ENCODE data around the gene DUSP15.

DNA sequence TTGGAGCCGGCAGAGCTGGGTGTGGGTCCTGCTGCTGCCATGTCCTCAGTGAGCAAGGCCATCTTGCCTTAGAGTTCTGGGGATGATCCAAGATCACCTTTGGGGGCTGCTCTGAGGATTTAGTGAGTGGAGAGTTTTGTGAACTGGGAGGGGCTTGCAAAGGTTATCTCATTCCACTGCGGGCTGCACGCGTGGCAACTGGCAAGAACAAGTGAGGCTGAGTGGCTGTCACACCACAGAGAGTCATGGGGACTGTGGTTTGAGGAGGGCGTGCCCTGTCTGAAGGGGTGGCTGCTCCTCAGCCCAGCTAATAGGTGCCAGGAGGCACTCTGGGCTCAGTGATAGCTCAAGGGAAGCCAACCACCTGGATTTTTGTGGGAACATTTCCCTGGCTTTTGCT, 37.7 kb upstream of the DUSP15 start:
- TF ChIP-seq POLR2A (IDR thresholded peaks at IDR 0.05), result no peak
- TF ChIP-seq, protein P1, sequence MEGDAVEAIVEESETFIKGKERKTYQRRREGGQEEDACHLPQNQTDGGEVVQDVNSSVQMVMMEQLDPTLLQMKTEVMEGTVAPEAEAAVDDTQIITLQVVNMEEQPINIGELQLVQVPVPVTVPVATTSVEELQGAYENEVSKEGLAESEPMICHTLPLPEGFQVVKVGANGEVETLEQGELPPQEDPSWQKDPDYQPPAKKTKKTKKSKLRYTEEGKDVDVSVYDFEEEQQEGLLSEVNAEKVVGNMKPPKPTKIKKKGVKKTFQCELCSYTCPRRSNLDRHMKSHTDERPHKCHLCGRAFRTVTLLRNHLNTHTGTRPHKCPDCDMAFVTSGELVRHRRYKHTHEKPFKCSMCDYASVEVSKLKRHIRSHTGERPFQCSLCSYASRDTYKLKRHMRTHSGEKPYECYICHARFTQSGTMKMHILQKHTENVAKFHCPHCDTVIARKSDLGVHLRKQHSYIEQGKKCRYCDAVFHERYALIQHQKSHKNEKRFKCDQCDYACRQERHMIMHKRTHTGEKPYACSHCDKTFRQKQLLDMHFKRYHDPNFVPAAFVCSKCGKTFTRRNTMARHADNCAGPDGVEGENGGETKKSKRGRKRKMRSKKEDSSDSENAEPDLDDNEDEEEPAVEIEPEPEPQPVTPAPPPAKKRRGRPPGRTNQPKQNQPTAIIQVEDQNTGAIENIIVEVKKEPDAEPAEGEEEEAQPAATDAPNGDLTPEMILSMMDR (IDR thresholded peaks at IDR 0.05), result no peak
- TF ChIP-seq POLR2AphosphoS5 (IDR thresholded peaks at IDR 0.05), result no peak
